Heart left ventricle (tissue), 16 donors: ENCODE results near the gene DDX39B. TPM values are rescaled to one million over a fixed set of nuclear protein-coding genes. Genes with fewer than 3 reads are reported as not detected.

ENCODE experiments used
- ATAC-seq, 4 donors: fragments of 200-7000 bp; cut with Tn5 transposase; one replicate each; pipeline ENCODE4 v1.9.1; 2020 to 2022; ENCODE audit warnings: moderate library complexity in 4 of 4, mild to moderate bottlenecking in 3 of 4, moderate number of reproducible peaks in 1 of 4
- DNase-seq, 5 donors: peaks; one replicate each; pipeline ENCODE4 v3.0.0-alpha.2; 2020
- H3K27ac ChIP-seq, 12 donors: fragments of 200-600 bp; sonication (generic) in 4 of 12; one replicate each; pipeline versions ENCODE4 v1.5.0 to v1.8.0; 2016 to 2022; ENCODE audit warnings: mild to moderate bottlenecking in 2 of 12
- H3K27me3 ChIP-seq, 9 donors: fragments of 200-600 bp; sonication (generic) in 2 of 9; one replicate each; pipeline versions ENCODE4 v1.5.1 to v1.8.0; 2016 to 2022; ENCODE audit warnings: mild to moderate bottlenecking in 3 of 9
- H3K36me3 ChIP-seq, 9 donors: fragments of 200-600 bp; sonication (generic) in 2 of 9; one replicate each; pipeline versions ENCODE4 v1.5.0 to v1.8.0; 2018 to 2022; ENCODE audit warnings: mild to moderate bottlenecking in 2 of 9
- H3K4me1 ChIP-seq, 12 donors: fragments of 200-600 bp; sonication (generic) in 4 of 12; one replicate each; pipeline versions ENCODE4 v1.5.0 to v1.8.0; 2016 to 2022; ENCODE audit warnings: mild to moderate bottlenecking in 3 of 12
- H3K4me3 ChIP-seq, 12 donors: fragments of 200-600 bp; sonication (generic) in 4 of 12; one replicate each; pipeline versions ENCODE4 v1.5.0 to v1.8.0; 2017 to 2022; ENCODE audit warnings: mild to moderate bottlenecking in 9 of 12, moderate library complexity in 4 of 12
- H3K9me3 ChIP-seq, 12 donors: fragments of 200-600 bp; sonication (generic) in 4 of 12; one replicate each; pipeline versions ENCODE4 v1.5.0 to v1.8.0; 2016 to 2022; ENCODE audit warnings: mild to moderate bottlenecking in 1 of 12
- POLR2A ChIP-seq, 2 donors: fragments of 450-650 bp; IDR thresholded peaks; one replicate each; pipeline ENCODE4 v1.6.1; 2017; ENCODE audit warnings: antibody characterized with exemption in 2 of 2, mild to moderate bottlenecking in 2 of 2, moderate library complexity in 2 of 2
- WGBS, 4 donors: extraction: QIAGEN DNeasy Blood & Tissue Kit in 2 of 4; methylation state at CpG; one replicate each; pipeline versions ENCODE4 v1.1.5 to v1.1.7; 2013 to 2018; 5-methylcytosine and 5-hydroxymethylcytosine counted together
- intact Hi-C, 10 donors: fragments of 100-400 bp; cut with DNase I; formaldehyde crosslinking; loops; one replicate each; pipeline versions ENCODE4 v1.11.1 to v1.14.2; 2022
- polyA plus RNA-seq, 2 donors: library from polyadenylated mRNA; stranded (reverse); fragments of 200-250 nt; gene quantifications; one replicate each; pipeline ENCODE4 v1.2.3, GENCODE V29; 2013
- total RNA-seq, 9 donors: library from RNA; depleted of rRNA in 2 of 9; stranded (reverse); fragments of >200 nt in 2 of 9; fragmentation: NEBNext Ultra II Directional in 3 of 9; extraction: Animal tissue kit (Norgen Biotek cat#: 25700) in 3 of 9; gene quantifications; one replicate each; pipeline versions ENCODE4 v1.1.0 to v1.2.4, GENCODE V29; 2016 to 2023
- TF ChIP-seq, protein P1 (sequence below), 12 donors: fragments of 200-600 bp; sonication (generic) in 4 of 12; IDR thresholded peaks; one replicate each; pipeline versions ENCODE4 v1.5.0 to v1.8.0; 2018 to 2022; ENCODE audit warnings: antibody characterized with exemption in 12 of 12, mild to moderate bottlenecking in 5 of 12
- donor health status: ischemic (EF 13 %, LVEDD 7.1; RV severe dilation, severe dysfunction).
- donor health status: healthy with polysubstance abuse.
- donor health status: DM: no; HTN: yes; CAD: no.
- donor health status: DM: no; HTN: no; CAD: no.
- donor health status: ischemic (EF 25% LVEDD 6.9; RV normal size, moderate dysfunction).
- donor health status: ischemic (EF 25% LVEDD 5.7; RV mildly dilated, moderate dysfunction).
- donor health status: healthy.
- donor health status: DM: yes; HTN: yes; CAD: no.
- donor health status: ischemic (EF 35%, LVEDD 5.7; RV mildly dilated, moderate dysfunction).
- donor health status: nonischemic (EF 11% LVEDD 7.7; RV severe dilation, severe dysfunction).
- donor health status: DM: yes; HTN: yes; CAD: no.
- donor health status: PGD.
- donor health status: ischemic (EF 29% LVEDD 5.4; RV normal size, mild dysfunction).
- donor health status: nonischemic (EF 23%, LVEDD 6.1; RV moderate dilation, normal function).

DDX39B gene
- total and polyA plus RNA-seq, 11 donors, result 122 to 209 (median 164) TPM

- no peak for DNase-seq
- Histone ChIP-seq H3K4me1 (peaks cover 0 to 72% (median 16%) of the 10 kb centered on the region in 12 donors), H3K4me3 (peak overlapping the region in 1 of 12 donors; percentile 74), H3K27me3 (no peaks in the 10 kb centered on the region), H3K27ac (peak overlapping the region in 1 of 12 donors; percentile 42), H3K9me3 (no peaks in the 10 kb centered on the region), H3K36me3 (peaks cover 0 to 10% (median 0%) of the 10 kb centered on the region in 9 donors)
- intact Hi-C loops, result no loop called here
- 70 to 81% (median 75%) methylated on average over 12 of the region's 12 CpGs for WGBS, 4 donors
- TF ChIP-seq, protein P1, sequence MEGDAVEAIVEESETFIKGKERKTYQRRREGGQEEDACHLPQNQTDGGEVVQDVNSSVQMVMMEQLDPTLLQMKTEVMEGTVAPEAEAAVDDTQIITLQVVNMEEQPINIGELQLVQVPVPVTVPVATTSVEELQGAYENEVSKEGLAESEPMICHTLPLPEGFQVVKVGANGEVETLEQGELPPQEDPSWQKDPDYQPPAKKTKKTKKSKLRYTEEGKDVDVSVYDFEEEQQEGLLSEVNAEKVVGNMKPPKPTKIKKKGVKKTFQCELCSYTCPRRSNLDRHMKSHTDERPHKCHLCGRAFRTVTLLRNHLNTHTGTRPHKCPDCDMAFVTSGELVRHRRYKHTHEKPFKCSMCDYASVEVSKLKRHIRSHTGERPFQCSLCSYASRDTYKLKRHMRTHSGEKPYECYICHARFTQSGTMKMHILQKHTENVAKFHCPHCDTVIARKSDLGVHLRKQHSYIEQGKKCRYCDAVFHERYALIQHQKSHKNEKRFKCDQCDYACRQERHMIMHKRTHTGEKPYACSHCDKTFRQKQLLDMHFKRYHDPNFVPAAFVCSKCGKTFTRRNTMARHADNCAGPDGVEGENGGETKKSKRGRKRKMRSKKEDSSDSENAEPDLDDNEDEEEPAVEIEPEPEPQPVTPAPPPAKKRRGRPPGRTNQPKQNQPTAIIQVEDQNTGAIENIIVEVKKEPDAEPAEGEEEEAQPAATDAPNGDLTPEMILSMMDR (IDR thresholded peaks at IDR 0.05), result no peak
- no peak for TF ChIP-seq POLR2A (IDR thresholded peaks at IDR 0.05)
- ATAC-seq, result no peak
These were observed 36.6 kb upstream of the DDX39B start for GRCh38 chr6:31578184-31579118.

DNA sequence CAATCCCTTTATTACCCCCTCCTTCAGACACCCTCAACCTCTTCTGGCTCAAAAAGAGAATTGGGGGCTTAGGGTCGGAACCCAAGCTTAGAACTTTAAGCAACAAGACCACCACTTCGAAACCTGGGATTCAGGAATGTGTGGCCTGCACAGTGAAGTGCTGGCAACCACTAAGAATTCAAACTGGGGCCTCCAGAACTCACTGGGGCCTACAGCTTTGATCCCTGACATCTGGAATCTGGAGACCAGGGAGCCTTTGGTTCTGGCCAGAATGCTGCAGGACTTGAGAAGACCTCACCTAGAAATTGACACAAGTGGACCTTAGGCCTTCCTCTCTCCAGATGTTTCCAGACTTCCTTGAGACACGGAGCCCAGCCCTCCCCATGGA is 35.8 kb upstream of the DDX39B start:
- no peaks in the 10 kb centered on the region for H3K27me3 ChIP-seq
- no peaks in the 10 kb centered on the region for H3K9me3 ChIP-seq
- intact Hi-C loops, result no loop called here
- ATAC-seq (no peak), DNase-seq (no peak)
- 79 to 86% (median 84%) methylated on average over 3 of the region's 3 CpGs for WGBS, 4 donors
- H3K27ac ChIP-seq, result peak overlapping the region in 1 of 12 donors; percentile 88
- peaks cover 0 to 10% (median 0%) of the 10 kb centered on the region in 9 donors for H3K36me3 ChIP-seq
- H3K4me3 ChIP-seq, result peak overlapping the region in 2 of 12 donors; percentile 64 to 74
- peaks cover 0 to 65% (median 15%) of the 10 kb centered on the region in 12 donors for H3K4me1 ChIP-seq
- TF ChIP-seq POLR2A (IDR thresholded peaks at IDR 0.05), result no peak
- TF ChIP-seq, protein P1 (IDR thresholded peaks at IDR 0.05), result no peak

- H3K27me3 ChIP-seq, result no peaks in the 10 kb centered on the region
- peaks cover 0 to 10% (median 0%) of the 10 kb centered on the region in 9 donors for H3K36me3 ChIP-seq
- no peak for ATAC-seq
- peak overlapping the region in 1 of 12 donors; percentile 88 for H3K27ac ChIP-seq
- WGBS, 4 donors, result 80 to 88% (median 86%) methylated on average over 19 of the region's 19 CpGs
- H3K4me1 ChIP-seq, result peaks cover 0 to 59% (median 13%) of the 10 kb centered on the region in 12 donors
- no peak for DNase-seq
- TF ChIP-seq, protein P1 (IDR thresholded peaks at IDR 0.05), result no peak
- TF ChIP-seq POLR2A (IDR thresholded peaks at IDR 0.05), result no peak
- intact Hi-C loops, result no loop called here
- peak overlapping the region in 6 of 12 donors; percentile 47 to 74 (median 57) for H3K4me3 ChIP-seq
- H3K9me3 ChIP-seq, result no peaks in the 10 kb centered on the region
These were observed 35.2 kb upstream of the DDX39B start for GRCh38 chr6:31576897-31577578.
